Activated T-helper 17 cell treated with anti-CD3 and anti-CD28 coated beads, Interleukin-2, amount 50 U/mL, for 72 hours (primary cell): ENCODE measurements around the gene MADCAM1. TPM values are rescaled to one million over a fixed set of nuclear protein-coding genes. Genes with fewer than 3 reads are reported as not detected.
A peak's percentile ranks its signal among the peaks of the same experiment; 100 is the strongest.
"Not testable (repeated sequence)": the region's sequence is repeated elsewhere in the genome, so short reads cannot be mapped to it uniquely, and the experiment has no call there.

Source experiments
- ATAC-seq: fragments of 150-1000 bp; cut with Tn5 transposase; replicated peaks from 2 replicates; pipeline ENCODE4 v1.10.0; 2021; ENCODE audit warnings: mild to moderate bottlenecking, moderate library complexity
- H3K27ac Mint-ChIP-seq: one replicate; pipeline ENCODE4 v1.8.0; 2022; ENCODE audit warnings: mixed read lengths
- H3K27me3 Mint-ChIP-seq: one replicate; pipeline ENCODE4 v1.8.0; 2022; ENCODE audit warnings: mixed read lengths
- H3K36me3 Mint-ChIP-seq: one replicate; pipeline ENCODE4 v1.8.0; 2022; ENCODE audit warnings: low read depth, mild to moderate bottlenecking, mixed read lengths
- H3K4me1 Mint-ChIP-seq: one replicate; pipeline ENCODE4 v1.8.0; 2022; ENCODE audit warnings: mixed read lengths
- H3K4me3 Mint-ChIP-seq: one replicate; pipeline ENCODE4 v1.8.0; 2022; ENCODE audit warnings: mild to moderate bottlenecking, mixed read lengths
- H3K9me3 Mint-ChIP-seq: one replicate; pipeline ENCODE4 v1.8.0; 2022; ENCODE audit warnings: mixed read lengths
- total RNA-seq, 2 donors: library from RNA; stranded (reverse); gene quantifications; one replicate each; pipeline ENCODE4 v1.2.3, GENCODE V29; 2022

The MADCAM1 gene
- total RNA-seq, 2 donors from 2014 or later, result 0.29 TPM; not detected in 1

- no peak for ATAC-seq
- H3K4me1 Mint-ChIP-seq, result peaks cover 18% of the 10 kb centered on the region
- no peak overlapping the region for H3K4me3 Mint-ChIP-seq
- no peak overlapping the region for H3K27ac Mint-ChIP-seq
- peaks cover 5% of the 10 kb centered on the region for H3K27me3 Mint-ChIP-seq
- peaks cover 15% of the 10 kb centered on the region for H3K9me3 Mint-ChIP-seq
- peaks cover 9% of the 10 kb centered on the region for H3K36me3 Mint-ChIP-seq
Measured at GRCh38 chr19:478236-478903, 17.9 kb upstream of the MADCAM1 start.

- Mint-ChIP-seq H3K36me3 (peaks cover 9% of the 10 kb centered on the region), H3K27me3 (peaks cover 5% of the 10 kb centered on the region)
Measured at GRCh38 chr19:478976-479375, 17.3 kb upstream of the MADCAM1 start.

GRCh38 chr19:480016-480855, 16.1 kb upstream of the MADCAM1 start:
- peak; percentile 44 for ATAC-seq
- Mint-ChIP-seq H3K9me3 (peaks cover 15% of the 10 kb centered on the region), H3K4me1 (peaks cover 18% of the 10 kb centered on the region), H3K36me3 (peaks cover 9% of the 10 kb centered on the region), H3K27ac (peak overlapping the region; percentile 92), H3K4me3 (peak overlapping the region; percentile 21), H3K27me3 (peaks cover 2% of the 10 kb centered on the region)

More at GRCh38 chr19:478976-479375, 17.3 kb upstream of the MADCAM1 start:
- ATAC-seq, result no peak
- H3K4me3 Mint-ChIP-seq, result no peak overlapping the region
- H3K27ac Mint-ChIP-seq, result no peak overlapping the region
- H3K4me1 Mint-ChIP-seq, result peaks cover 18% of the 10 kb centered on the region
- H3K9me3 Mint-ChIP-seq, result peaks cover 15% of the 10 kb centered on the region

GRCh38 chr19:481100-481499, 15.2 kb upstream of the MADCAM1 start:
- H3K36me3 Mint-ChIP-seq, ATAC-seq, H3K27me3 Mint-ChIP-seq: not testable (repeated sequence)
- Mint-ChIP-seq H3K27ac (peak overlapping the region; percentile 92), H3K4me1 (peaks cover 18% of the 10 kb centered on the region), H3K9me3 (peaks cover 15% of the 10 kb centered on the region), H3K4me3 (peak overlapping the region; percentile 21)

GRCh38 chr19:482186-483041, 13.9 kb upstream of the MADCAM1 start:
- Mint-ChIP-seq H3K4me1 (peaks cover 18% of the 10 kb centered on the region), H3K27me3 (no peaks in the 10 kb centered on the region), H3K9me3 (peaks cover 15% of the 10 kb centered on the region), H3K4me3 (no peak overlapping the region), H3K27ac (no peak overlapping the region), H3K36me3 (peaks cover 9% of the 10 kb centered on the region)
- ATAC-seq, result no peak

- H3K9me3 Mint-ChIP-seq, result peaks cover 15% of the 10 kb centered on the region
- ATAC-seq, result no peak
Measured at GRCh38 chr19:483332-484072, 12.8 kb upstream of the MADCAM1 start.

GRCh38 chr19:484494-484893, 11.8 kb upstream of the MADCAM1 start:
- Mint-ChIP-seq H3K4me1 (peaks cover 18% of the 10 kb centered on the region), H3K36me3 (peaks cover 9% of the 10 kb centered on the region), H3K27me3 (no peaks in the 10 kb centered on the region), H3K9me3 (peaks cover 15% of the 10 kb centered on the region), H3K4me3 (no peak overlapping the region), H3K27ac (no peak overlapping the region)
- no peak for ATAC-seq

More at GRCh38 chr19:483332-484072, 12.8 kb upstream of the MADCAM1 start:
- no peak overlapping the region for H3K27ac Mint-ChIP-seq
- H3K27me3 Mint-ChIP-seq, result no peaks in the 10 kb centered on the region
- no peak overlapping the region for H3K4me3 Mint-ChIP-seq
- H3K4me1 Mint-ChIP-seq, result peaks cover 18% of the 10 kb centered on the region
- peaks cover 9% of the 10 kb centered on the region for H3K36me3 Mint-ChIP-seq

- no peaks in the 10 kb centered on the region for H3K27me3 Mint-ChIP-seq
- no peak overlapping the region for H3K27ac Mint-ChIP-seq
- H3K4me1 Mint-ChIP-seq, result peaks cover 14% of the 10 kb centered on the region
- H3K4me3 Mint-ChIP-seq, result no peak overlapping the region
- H3K36me3 Mint-ChIP-seq, result peaks cover 7% of the 10 kb centered on the region
- ATAC-seq, result no peak
- peaks cover 12% of the 10 kb centered on the region for H3K9me3 Mint-ChIP-seq
Measured at GRCh38 chr19:485077-485476, 11.2 kb upstream of the MADCAM1 start.

- ATAC-seq, result no peak
- peaks cover 5% of the 10 kb centered on the region for H3K9me3 Mint-ChIP-seq
- peaks cover under 1% of the 10 kb centered on the region for H3K36me3 Mint-ChIP-seq
- H3K27ac Mint-ChIP-seq, result no peak overlapping the region
- H3K27me3 Mint-ChIP-seq, result no peaks in the 10 kb centered on the region
- H3K4me3 Mint-ChIP-seq, result no peak overlapping the region
- H3K4me1 Mint-ChIP-seq, result peaks cover 7% of the 10 kb centered on the region
Measured at GRCh38 chr19:485583-486236, 10.6 kb upstream of the MADCAM1 start.

GRCh38 chr19:488505-489417, 7.5 kb upstream of the MADCAM1 start:
- Mint-ChIP-seq H3K9me3 (no peaks in the 10 kb centered on the region), H3K27me3 (no peaks in the 10 kb centered on the region), H3K36me3 (no peaks in the 10 kb centered on the region), H3K4me3 (peak overlapping the region; percentile 70), H3K4me1 (no peaks in the 10 kb centered on the region), H3K27ac (peak overlapping the region; percentile 78)
- ATAC-seq, result peak; percentile 79

- Mint-ChIP-seq H3K4me3 (peak overlapping the region; percentile 41), H3K27me3 (no peaks in the 10 kb centered on the region), H3K4me1 (no peaks in the 10 kb centered on the region), H3K27ac (no peak overlapping the region), H3K9me3 (no peaks in the 10 kb centered on the region), H3K36me3 (no peaks in the 10 kb centered on the region)
- ATAC-seq, result peak; percentile 2
Measured at GRCh38 chr19:489418-490196, 6.7 kb upstream of the MADCAM1 start.

- H3K36me3 Mint-ChIP-seq, result no peaks in the 10 kb centered on the region
- H3K9me3 Mint-ChIP-seq, result no peaks in the 10 kb centered on the region
- no peak overlapping the region for H3K4me3 Mint-ChIP-seq
- no peaks in the 10 kb centered on the region for H3K4me1 Mint-ChIP-seq
- H3K27me3 Mint-ChIP-seq, result no peaks in the 10 kb centered on the region
- H3K27ac Mint-ChIP-seq, result no peak overlapping the region
- ATAC-seq, result no peak
Measured at GRCh38 chr19:491146-491741, 5.0 kb upstream of the MADCAM1 start.
